NCI-H510A treated with DMSO at 0.1 percent for 48 hours (cell line): ENCODE measurements around the gene MRPL49.
"Not testable (repeated sequence)": the region's sequence is repeated elsewhere in the genome, so short reads cannot be mapped to it uniquely, and the experiment has no call there.

ENCODE experiments used
- DNase-seq: peaks from one replicate; lab custom pipeline; 2025; lab: John Stamatoyannopoulos, UW

The MRPL49 gene

DNA sequence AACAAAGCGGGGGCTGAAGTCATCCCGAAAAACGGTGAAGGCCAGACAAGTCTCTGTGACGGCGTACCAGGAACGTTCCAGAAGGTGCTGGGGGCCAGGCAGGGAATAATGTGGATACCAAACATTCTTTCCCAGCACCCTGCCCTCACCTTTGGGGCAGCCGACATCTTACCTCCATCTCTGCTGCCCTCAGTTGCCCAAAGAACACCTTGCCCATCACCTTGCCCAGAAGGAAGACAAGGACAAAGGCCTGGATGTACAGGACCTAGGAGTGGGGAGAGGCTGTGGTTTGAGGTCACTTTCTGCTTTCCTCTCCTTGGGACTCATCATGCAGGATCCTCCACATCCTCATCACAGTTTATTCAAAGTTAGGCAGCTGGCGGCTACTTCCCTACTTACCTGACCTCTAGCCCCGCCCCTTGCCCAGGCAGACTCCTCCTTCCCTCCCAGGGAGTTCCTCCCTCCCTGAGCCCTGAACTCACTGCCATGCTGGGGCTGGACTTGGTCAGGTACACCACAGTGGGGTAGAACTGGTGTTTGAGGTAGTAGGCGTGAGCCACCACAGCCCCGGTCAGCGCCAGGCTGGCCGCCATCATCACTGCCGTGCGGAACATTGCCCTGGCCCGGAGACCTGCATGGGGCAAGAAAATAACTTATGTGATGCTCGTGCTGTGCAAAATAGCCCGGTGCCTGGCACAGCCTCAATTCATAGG, 11.0 kb downstream of the MRPL49 start:
- DNase-seq = peak; percentile 26

DNA sequence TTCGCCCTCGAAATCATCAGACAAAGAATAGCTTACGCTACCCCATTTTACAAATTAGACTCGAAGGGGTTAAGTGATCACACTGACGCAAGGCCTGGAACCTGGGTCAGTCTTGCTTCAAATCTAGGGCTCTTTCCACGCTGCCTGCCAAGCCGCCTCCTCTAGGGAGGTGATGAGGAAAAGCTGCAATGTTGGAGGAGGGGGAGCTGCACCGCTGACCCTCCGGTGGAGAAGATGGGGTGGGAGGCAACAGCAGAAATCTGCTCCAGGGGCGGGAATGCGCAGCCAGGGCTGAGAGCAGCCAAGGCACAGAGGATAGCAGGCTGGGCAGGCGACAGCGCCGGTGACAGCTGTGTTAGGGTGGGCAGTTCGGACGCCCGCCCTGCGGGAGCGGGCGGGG, 11.6 kb downstream of the MRPL49 start:
- no peak for DNase-seq

DNA sequence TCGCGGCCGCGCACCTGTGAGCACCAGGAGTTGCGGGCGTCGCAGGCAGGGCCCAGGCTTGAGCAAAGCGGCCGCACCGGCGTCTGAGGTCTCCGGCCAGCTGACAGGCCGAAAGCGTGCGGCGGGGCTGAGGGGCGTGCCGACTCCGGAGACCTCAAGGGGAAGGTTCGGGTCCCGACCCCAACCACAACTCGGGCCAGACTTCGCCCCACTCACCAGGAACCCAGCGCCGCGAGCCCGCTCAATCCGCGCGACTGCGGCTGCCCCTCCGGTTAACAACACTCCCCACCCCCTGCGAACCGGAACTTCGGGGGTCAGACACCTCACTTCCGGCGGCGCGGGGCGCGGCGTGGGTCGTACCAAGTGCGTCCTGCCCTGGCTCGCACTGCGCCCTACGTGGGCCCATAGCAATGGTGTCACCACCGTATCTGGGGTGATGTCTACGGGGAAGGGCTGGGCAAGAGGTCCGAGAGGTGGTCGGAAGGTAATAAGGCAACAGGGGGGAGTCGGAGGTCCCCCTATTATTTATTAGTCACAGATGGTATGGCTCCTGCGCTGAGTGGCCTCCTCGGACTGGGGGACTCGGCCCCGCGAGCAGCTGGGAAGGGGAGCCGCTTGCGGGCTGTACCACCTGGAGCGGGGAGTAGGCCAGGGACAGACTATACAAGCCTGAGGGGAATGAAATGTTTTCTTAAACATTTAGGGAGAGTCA, 12.3 kb downstream of the MRPL49 start, which contains the start of gene SYVN1:
TSS of gene SYVN1 (minus strand) at position 280 of the 712 bp plus-strand sequence. CDS start 918 bp downstream, outside the sequence.
- peak; percentile 94 for DNase-seq

DNA sequence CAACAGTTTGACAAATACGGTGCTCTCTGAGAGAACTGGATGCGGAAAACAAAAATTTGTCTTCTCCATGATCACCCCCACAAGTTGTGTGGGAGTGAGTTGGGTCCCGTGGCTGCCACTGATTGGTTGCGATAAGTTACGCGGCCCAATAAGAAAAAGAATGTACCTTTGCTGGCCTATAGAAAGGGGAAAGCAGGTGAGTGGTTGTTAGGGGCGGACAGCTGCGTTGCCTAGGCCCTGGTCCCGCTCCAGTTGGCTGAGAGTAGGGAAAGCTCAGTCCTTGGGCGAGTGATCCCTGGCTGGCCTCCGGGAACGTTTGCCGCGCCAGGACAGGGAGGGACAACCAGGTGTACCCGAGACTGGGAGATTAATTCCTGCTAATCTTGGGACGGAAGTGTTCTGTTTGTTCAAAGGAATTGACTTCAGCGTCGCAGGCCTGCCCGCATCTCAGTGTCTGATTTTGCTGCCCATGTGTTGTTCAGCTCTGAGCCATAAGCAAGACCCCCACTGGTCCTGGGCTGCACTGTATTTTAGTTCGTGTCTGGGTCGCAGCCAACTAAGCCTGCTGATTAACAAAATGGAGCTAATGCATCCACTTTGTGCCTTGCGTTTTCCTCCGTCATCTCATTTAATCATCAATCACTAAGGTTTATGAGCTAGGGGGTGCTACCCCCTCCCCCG, 13.0 kb downstream of the MRPL49 start:
- peak; percentile 99 for DNase-seq

DNA sequence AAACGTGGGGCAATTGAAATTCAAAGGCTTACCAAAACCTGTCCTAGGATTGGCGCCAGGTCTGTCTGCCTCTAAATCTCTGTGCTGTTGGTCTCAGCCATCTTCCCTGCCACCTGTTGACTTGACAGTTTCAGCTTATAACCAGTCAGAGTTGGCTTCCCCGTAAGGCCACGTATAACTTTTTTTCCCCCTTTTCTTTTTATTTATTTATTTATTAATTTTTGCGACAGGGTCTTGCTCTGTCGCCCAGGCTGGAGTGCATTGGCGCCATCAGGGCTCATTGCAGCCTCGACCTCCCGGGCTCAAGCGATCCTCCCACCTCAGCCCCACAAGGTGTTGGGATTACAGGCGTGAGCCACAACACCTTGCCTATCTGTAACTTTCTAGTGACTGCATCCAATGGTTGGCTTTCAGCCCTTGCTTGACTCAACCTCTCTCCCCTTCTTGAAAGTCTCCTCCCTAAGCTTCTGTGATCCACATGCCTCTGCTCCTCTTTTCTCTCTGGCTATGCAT, 13.6 kb downstream of the MRPL49 start:
- no peak for DNase-seq

DNA sequence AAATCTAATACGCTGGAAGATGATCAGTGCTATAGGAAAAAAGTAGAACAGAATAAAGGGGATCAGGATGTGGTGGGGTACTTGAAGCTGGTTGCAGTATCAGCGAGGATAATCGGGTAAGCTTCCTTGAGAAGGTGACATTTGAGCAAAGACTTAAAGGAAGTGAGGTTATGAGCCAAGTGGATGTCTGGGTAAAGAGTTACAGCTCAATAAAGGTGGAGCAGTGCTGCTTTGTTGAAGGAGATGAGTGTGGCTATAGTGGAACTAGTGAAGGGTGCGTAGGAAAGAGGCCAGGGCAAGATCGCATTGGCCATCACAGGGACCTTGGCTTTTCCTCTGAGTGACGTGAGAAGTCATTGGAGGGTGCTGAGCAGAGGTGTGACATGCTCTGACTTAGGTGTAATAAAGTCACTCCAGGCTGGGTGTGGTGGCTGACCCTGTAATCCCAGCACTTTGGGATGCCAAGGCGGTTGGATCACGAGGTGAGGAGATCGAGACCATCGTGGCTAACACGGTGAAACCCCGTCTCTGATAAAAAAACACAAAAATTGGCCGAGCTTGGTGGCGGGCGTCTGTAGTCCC, 14.5 kb downstream of the MRPL49 start:
- DNase-seq = no peak

DNA sequence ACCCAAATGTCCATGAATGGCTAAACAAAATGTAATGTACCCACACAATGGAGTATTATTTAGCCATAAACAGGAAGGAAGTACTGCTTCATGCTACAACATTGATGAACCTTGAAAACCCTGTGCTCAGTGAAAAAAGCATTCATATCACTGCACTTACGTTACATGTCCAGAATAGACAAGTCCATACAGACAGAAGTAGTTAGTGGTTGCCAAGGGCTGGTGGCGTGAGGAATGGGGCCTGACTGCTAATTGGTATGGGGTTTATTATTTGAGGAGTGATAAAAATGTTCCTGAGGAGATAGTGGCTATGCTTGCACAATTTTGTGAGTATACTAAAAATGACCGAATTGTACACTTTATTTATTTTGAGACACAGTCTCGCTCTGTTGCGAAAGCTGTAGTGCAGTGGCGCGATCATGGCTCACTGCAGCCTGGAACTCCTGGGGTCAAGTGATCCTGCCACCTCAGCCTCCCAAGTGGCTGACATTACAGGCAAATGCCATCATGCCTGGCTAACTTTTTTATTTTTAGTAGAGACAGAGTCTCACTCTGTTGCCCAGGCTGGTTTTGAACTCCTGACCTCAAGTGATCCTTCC, 19.9 kb downstream of the MRPL49 start:
- no peak for DNase-seq

DNA sequence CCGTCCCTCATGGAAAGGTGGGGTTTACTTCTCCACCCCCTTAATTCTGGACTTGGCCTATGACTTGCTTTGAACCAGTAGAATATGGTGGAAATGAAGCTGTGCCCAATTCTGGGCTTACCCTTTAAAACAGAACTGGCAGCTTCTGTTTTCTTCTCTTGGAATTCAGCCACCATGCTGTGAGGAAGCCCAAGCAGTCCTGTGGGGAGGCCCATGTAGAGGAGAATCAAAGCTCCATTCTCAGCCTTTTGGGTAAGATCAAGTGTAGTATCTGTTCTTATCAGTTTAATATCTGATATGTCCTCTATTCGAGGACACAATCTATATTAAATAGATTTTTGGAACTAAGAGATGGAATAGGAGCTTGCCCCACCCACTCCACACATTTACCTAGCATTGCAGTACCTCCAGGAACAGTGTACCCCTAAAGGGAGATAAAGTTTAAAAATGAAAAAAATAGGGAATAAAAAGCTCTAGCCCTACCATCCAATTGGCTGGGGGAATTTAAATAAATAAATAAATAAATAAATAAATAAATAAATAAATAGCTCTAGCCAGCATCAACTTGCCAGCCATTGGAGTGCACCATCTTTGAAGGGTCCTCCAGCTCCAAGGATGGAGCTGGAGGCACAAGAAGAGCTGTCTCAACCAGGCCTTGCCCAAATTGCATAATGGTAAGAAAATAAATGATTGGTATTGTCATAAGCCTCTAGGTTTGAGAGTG, 25.4 kb downstream of the MRPL49 start:
- DNase-seq = no peak

DNA sequence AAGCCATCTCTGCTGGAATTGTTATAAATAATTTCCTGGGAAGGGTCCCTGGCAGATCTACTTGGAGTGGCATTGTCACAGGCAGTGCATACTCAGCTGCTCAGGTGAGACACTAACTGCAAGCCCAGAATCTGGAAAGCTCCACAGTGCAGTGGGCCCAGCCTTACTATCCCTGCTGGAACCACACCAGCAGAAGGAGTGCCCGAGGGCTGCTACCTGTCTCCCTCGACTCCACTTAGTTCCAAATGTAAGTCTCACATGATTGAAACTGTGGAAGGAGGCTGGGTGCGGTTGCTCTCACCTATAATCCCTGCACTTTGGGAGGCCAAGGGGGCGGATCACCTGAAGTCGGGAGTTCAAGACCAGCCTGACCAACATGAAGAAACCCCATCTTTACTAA, 26.5 kb downstream of the MRPL49 start:
- no peak for DNase-seq

DNA sequence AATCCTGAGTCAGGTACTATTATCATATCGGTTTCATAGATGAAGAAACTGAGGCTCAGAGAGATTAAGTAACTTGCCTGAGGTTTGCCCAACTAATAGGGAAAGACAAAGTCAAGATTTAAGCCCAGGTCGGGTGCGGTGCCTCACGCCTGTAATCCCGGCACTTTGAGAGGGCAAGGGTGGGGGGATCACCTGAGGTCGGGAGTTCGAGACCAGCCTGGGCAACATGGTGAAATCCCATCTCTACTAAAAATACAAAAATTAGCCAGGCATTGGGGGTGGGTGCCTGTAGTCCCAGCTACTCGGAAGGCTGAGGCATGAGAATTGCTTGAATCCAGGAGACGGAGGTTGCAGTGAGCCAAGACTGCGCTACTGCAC, 28.0 kb downstream of the MRPL49 start:
- not testable (repeated sequence) for DNase-seq

DNA sequence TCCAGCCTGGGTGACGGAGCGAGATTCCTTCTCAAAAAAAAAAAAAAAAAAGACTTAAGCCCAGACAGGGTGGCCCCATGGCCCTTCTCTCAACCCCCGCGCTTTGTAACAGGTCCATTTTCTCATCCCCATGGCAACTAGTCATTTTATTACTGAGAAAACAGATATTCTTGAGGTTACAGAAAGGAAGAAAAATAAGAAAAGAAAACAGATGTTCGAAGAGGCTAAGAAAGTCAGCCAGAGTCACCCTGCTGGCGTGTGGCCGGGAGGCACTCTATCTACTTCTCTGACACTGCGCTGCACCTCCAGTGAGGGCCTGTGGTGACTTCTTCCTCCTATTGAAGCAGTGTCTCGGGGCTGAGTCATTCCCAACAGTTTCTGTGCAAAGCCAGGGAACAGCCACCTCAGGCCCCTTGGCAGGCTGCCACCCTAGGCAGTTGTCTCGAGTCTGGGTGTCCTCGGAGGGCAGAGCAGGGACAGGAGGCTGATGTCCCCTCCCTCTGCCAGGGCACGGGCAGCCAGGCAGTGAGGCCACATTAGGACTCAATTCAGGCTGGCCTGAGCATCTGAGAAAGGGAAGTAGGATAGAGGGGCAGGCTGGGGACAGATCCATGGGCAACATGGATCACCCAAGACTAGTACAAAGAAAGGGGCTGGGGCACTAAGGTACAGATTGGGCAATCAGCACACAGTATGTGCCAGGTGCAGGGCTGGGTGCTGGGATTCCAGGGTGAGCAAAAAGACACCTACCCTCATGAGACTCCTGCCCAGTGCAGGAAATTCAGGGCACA, 28.6 kb downstream of the MRPL49 start:
- DNase-seq = peak; percentile 76

DNA sequence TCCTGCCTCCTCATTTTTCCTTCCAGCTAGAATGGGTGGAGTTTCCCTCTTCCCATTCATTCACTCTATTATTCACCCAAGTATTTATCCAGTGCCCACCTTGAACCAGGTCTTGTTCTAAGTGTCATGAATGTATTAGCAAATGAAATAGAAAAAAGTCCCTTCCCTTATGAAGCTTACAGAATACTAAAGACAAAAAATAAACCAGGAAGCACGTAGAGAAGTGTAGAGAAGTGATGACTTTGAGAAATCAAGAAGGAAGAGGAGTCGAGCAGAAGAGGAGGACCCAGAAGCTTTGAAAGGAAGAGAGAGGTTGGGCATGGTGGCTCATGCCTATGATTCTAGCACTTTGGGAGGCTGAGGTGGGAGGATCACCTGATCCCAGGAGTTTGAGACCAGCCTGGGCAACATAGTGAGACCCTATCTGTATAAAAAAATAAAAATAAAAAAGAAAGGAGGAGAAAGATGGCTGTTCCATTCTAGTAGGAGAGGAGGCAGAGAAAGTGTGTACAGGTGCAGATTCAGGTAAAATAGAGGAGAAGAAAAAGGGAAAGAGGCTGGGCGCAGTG, 29.3 kb downstream of the MRPL49 start:
- no peak for DNase-seq

DNA sequence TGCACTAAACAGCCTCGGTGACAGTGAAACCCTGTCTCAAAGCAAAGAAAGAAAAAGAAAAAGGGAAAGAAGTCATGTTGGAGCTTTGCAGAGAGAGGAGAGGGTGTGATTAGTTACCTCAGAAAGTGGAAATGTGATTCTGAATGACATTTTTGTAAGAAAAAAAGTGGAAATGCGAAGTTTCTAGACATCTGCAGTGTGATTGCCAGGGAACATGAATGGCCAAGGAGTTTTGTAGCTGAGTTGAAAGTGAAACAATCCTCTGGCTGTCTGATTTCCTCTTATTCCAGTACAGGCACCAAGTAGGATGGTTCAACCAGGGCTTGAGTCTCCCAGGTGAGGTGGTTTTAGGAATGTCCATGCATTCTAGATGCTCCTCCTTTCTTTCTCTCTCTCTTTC, 30.0 kb downstream of the MRPL49 start:
- no peak for DNase-seq

DNA sequence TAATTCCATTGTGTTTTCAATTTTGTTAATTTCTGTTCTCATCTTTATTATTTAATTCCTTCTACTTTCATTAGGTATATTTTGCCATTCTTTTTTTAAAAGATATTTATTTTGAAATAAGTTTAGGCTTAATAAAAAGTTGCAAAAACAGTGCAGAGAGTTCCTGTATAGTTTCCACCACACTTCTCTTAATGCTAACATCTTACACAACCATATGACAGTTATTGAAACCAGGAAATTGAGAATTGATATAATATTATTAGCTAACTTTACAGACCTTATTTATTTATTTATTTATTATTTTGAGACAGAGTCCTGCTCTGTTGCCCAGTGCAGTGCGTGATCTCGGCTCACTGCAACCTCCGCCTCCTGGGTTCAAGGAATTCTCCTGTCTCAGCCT, 34.1 kb downstream of the MRPL49 start:
- no peak for DNase-seq

DNA sequence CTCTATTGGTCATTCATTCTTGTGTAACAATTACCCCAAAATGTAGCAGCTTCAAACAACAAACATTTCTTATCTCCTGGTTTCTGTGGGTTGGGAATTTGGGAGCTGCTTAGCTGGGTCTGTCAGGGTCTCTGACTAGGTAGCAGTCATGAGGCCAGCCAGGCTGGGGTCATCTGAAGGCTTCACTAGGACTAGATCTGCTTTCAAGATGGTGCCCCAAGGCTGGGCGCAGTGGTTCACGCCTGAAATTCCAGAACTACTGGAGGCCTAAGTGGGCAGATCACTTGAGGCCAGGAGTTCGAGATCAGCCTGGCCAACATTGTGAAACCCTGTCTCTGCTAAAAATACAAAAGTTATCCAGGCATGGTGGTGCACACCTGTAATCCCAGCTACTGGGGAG, 34.8 kb downstream of the MRPL49 start:
- DNase-seq = no peak

DNA sequence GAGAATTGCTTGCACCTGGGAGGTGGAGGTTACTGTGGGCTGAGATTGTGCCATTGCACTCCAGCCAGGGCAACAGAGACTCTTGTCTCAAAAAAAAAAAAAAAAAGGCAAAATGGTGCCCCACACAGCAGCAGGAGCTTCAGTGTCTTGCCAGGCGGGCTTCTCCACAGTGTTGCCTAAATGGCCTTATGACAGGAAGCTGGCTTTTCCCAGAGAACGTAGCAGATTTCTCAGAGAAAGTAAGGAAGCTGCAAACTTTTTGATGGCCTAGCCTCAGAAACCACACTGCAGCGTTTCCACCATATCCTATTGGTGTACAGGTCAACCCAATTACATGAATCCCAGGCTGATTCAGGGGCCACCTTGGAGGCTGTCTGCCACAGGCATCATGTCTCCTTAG, 35.2 kb downstream of the MRPL49 start:
- no peak for DNase-seq

DNA sequence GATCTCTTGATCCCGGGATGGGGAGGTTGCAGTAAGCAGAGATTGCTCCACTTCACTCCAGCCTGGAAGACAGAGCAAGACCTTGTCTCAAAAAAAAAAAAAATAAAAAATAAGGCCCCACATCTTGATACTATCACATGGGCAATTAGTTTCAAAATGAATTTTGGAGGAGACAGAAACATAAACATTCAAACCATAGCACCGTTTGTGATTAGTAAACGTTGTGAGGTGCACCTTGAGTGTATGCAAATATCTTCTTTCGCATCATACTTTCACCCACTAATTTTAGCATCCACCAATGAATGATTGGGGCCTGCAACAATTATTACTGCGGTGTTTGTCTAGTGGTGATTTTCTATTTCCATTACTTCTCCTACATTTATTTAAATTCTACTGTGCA, 36.9 kb downstream of the MRPL49 start:
- DNase-seq = no peak

DNA sequence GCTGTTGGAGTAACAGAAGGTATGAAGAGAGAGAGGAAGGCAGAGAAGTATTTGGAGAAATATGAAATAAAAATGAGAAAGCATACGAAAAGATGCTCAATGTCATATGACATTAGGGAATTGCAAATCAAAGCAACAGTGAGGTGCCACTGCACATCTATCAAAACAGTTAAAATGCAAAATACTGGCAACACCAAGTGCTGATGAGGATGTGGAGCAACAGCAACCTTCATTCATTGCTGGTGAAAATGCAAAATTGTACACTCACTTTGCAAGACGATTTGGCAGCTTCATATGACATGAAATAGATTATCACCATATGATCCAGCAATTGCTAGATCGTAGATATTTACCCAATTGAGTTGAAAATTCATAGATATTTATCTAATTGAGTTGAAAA, 38.5 kb downstream of the MRPL49 start:
- DNase-seq = no peak

DNA sequence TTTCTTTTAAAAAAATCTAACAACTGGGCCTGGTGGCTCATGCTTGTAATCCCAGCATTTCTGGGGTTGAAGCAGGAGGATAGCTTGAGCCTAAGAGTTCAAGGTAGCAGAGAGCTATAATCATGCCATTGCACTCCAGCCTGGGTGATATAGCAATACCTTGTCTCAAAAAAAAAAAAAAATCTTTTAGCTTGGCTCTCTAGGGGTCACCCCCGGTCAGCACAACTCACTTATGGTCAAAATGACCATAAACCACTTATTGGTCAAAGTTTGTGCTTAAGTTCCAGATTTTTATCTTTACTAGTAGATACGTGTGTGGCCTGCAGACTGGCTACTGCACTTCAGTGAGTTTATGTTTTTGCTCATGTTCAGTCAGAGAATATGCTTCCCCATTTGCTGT, 41.6 kb downstream of the MRPL49 start:
- DNase-seq = no peak
